ENCODE results near the gene CRTAC1.

Gene CRTAC1, protein sequence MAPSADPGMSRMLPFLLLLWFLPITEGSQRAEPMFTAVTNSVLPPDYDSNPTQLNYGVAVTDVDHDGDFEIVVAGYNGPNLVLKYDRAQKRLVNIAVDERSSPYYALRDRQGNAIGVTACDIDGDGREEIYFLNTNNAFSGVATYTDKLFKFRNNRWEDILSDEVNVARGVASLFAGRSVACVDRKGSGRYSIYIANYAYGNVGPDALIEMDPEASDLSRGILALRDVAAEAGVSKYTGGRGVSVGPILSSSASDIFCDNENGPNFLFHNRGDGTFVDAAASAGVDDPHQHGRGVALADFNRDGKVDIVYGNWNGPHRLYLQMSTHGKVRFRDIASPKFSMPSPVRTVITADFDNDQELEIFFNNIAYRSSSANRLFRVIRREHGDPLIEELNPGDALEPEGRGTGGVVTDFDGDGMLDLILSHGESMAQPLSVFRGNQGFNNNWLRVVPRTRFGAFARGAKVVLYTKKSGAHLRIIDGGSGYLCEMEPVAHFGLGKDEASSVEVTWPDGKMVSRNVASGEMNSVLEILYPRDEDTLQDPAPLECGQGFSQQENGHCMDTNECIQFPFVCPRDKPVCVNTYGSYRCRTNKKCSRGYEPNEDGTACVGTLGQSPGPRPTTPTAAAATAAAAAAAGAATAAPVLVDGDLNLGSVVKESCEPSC

DNA sequence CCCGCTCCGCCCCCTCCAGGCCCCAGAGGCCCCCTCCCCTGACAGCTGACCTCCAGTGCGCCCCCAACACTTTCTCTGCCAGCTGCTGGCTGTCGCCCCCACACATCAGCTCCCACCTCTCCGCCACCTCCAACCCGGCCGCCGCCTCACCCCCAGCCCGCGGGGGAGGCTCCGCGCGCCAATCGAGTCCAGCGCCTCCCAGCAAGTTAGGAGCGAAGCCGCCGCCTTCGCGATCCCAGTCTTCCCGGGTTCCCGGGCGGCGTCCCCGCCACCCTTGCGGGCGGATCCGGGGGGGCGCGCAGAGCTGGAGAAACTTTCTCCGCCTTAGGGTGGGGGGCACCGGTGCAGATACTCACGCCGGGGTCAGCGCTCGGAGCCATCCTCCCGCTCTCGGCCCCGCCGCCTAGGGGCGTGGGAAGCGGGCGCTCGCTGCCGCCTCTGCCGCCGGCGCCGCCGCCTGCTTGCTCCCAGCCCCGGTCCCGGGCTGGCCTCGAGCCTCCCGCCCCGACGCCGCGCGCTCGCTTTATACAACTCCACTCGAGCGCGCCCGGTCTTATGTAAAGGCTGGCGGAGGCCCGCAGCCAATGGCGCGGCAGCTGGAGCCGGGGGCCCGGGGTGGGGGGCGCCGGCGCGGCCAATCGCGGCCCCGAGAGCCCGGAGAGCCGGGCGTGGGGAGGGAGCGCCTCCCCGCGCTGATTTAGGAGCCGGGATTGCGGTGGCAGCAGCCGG lies at the start of gene CRTAC1:
Gene CRTAC1, minus strand, starts transcription at position 529 of the 729 bp plus-strand sequence. Its CDS starts 149 bp downstream, at position 380.
- DNase-seq (ENCODE audit: low read depth) = no peak
- H3K4me3 ChIP-seq (ENCODE audit: low read length) = peak within 1 kb of the TSS; percentile 29
- TF ChIP-seq, protein P1, sequence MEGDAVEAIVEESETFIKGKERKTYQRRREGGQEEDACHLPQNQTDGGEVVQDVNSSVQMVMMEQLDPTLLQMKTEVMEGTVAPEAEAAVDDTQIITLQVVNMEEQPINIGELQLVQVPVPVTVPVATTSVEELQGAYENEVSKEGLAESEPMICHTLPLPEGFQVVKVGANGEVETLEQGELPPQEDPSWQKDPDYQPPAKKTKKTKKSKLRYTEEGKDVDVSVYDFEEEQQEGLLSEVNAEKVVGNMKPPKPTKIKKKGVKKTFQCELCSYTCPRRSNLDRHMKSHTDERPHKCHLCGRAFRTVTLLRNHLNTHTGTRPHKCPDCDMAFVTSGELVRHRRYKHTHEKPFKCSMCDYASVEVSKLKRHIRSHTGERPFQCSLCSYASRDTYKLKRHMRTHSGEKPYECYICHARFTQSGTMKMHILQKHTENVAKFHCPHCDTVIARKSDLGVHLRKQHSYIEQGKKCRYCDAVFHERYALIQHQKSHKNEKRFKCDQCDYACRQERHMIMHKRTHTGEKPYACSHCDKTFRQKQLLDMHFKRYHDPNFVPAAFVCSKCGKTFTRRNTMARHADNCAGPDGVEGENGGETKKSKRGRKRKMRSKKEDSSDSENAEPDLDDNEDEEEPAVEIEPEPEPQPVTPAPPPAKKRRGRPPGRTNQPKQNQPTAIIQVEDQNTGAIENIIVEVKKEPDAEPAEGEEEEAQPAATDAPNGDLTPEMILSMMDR (conservative IDR thresholded peaks at IDR 0.05; ENCODE audit: low read depth, low read length) = no peak

DNA sequence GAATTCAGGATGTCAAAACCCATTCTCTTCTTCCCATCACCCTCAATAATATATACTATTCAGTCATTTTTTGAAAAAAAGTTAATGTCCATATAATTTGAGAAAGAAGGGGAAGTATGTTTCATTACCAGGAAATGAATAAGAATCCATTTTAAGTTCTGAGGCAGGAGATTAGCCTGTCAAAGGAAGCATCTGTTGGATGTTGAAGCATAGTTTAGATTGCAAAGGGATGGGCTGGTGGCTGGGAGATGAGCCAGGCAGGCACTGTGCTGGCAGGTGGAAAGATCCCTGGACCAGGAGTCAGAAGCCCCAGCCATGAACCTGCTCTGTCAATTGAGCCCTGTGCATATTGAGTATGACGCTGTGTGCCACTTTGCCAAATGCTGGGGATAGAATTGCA lies 48.4 kb upstream of the CRTAC1 start:
- no peak for DNase-seq (ENCODE audit: low read depth)
- no peak overlapping the region for H3K4me3 ChIP-seq (ENCODE audit: low read length)
- TF ChIP-seq, protein P1 (conservative IDR thresholded peaks at IDR 0.05; ENCODE audit: low read depth, low read length) = no peak

DNA sequence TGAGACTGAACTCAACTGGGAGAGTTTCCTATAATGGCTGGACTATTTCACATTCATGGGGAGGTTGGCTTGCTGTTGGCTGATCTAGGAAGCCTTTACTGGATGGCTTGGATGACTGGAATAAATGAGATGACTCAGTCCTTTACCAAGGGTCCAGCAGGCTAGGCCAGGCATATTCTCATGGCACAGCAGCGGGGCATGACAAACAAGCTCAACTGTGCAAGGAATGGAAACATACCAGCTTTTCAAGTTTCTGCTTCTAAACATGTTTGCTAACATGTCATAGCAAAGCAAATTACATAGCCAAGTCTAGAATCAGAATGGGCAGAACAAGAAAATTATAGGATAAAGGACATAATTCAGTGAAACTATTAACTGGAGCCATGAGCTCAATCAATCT lies 46.8 kb upstream of the CRTAC1 start:
- DNase-seq (ENCODE audit: low read depth) = no peak
- TF ChIP-seq, protein P1 (conservative IDR thresholded peaks at IDR 0.05; ENCODE audit: low read depth, low read length) = no peak
- H3K4me3 ChIP-seq (ENCODE audit: low read length) = no peak overlapping the region

DNA sequence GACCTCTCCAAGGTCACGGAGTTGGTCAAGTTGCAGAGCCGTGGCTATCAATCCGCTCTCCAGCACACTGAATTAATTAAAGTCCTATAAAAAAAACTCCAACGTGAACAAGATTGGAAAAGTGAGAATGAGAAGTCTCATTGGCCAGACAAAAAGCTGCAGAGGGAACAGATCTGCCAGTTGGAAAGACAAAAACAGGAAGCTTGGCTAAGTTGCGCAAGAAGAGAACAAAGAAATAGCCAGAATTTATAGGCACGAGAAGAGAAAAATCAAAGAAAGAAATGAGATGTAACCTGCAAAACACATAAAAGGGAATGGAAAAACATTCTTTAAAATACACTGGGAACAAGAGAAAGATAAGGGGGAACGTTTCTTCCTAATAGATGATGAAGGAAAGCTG lies 45.7 kb upstream of the CRTAC1 start:
- TF ChIP-seq, protein P1 (conservative IDR thresholded peaks at IDR 0.05; ENCODE audit: low read depth, low read length) = no peak
- no peak for DNase-seq (ENCODE audit: low read depth)
- H3K4me3 ChIP-seq (ENCODE audit: low read length) = no peak overlapping the region

DNA sequence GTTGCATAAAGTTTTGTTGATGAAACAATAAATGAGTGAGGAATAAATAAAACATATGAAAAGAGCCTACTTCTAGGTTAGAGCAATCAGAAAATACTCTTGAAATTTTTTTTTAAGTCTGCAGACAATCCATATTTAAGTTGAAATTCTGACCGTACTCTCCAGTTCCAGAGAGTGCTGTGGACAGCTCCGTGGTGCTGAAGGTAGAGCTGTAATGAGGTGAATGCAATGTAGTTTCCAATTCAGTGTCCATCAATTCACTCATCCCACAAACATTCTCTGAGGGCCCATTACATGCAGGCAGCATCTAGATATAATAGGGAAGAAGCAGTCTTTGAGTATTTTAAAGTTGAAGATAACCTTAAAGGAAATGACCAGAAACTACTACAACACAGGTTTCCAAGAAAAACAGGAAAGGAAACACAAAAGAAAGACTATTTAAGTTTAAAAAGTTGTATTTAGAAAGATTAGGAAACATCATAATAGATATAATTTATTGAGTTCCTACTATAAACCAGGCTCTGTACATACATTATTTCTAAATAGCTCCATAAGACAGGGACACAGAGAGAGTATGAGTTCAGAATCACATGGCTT lies 44.0 kb upstream of the CRTAC1 start:
- H3K4me3 ChIP-seq (ENCODE audit: low read length) = no peak overlapping the region
- TF ChIP-seq, protein P1 (conservative IDR thresholded peaks at IDR 0.05; ENCODE audit: low read depth, low read length) = no peak
- no peak for DNase-seq (ENCODE audit: low read depth)

DNA sequence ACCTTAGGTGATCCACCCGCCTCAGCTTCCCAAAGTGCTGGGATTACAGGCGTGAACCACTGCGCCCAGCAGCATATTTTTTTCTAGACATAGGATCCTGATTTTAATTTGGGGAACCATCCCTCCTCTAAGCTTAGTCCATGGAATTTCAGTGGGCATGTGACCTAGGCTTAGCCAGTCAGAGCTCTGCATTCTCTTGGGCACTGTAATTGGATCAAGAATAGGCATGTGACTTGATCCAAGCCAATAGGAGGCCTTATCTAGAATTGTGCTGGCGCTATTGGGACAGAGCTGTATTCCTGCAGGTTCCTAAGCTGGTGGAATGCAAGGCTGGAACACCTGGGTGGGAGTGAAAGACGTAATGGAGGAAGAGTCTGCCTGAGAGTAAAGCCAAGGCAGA lies 36.7 kb upstream of the CRTAC1 start:
- no peak for DNase-seq (ENCODE audit: low read depth)
- H3K4me3 ChIP-seq (ENCODE audit: low read length) = no peak overlapping the region
- TF ChIP-seq, protein P1 (conservative IDR thresholded peaks at IDR 0.05; ENCODE audit: low read depth, low read length) = no peak

All from retinal pigment epithelial cell (primary cell).